Body of pancreas (tissue), 4 donors: Measurements from ENCODE around the gene RCCD1. TPM values are rescaled to one million over a fixed set of nuclear protein-coding genes. Genes with fewer than 3 reads are reported as not detected.

ENCODE experiments used
- ATAC-seq: fragments of 150-250 bp; one replicate; pipeline ENCODE4 v1.9.1; 2016
- DNase-seq, 4 donors: peaks; one replicate each; pipeline ENCODE4 v3.0.0-alpha.2; 2019
- H3K27ac ChIP-seq, 4 donors: fragments of 200-600 bp; sonication (generic); 1 replicate in 3 of 4; 2 replicates in 1 of 4; pipeline versions ENCODE4 v1.5.1 to v1.6.1; 2016 to 2019; ENCODE audit warnings: mild to moderate bottlenecking in 1 of 4, mixed read lengths in 1 of 4, moderate library complexity in 1 of 4
- H3K27me3 ChIP-seq, 2 donors: fragments of 200-600 bp; sonication (generic); one replicate each; pipeline ENCODE4 v1.6.0; 2016; ENCODE audit warnings: mild to moderate bottlenecking in 1 of 2
- H3K36me3 ChIP-seq, 2 donors: fragments of 200-600 bp; sonication (generic); replicated peaks in 1 of 2; 2 replicates each; pipeline ENCODE4 v1.5.1; 2016; ENCODE audit warnings: low read depth in 2 of 2; ENCODE audit not compliant: insufficient read depth in 1 of 2
- H3K4me1 ChIP-seq: fragments of 200-600 bp; sonication (generic); one replicate; pipeline ENCODE4 v1.6.0; 2016
- H3K4me3 ChIP-seq, 2 donors: fragments of 200-600 bp; sonication (generic); 1 replicate in 1 of 2; 2 replicates in 1 of 2; pipeline ENCODE4 v1.5.1; 2016 to 2019
- H3K9me3 ChIP-seq, 3 donors: fragments of 200-600 bp; sonication (generic); 1 replicate in 2 of 3; 2 replicates in 1 of 3; pipeline ENCODE4 v1.5.1; 2016
- CTCF ChIP-seq, 7 experiments: fragments of 450-650 bp in 4 of 7; fragments of 200-600 bp in 3 of 7; sonication (generic) in 3 of 7; IDR thresholded peaks; one replicate each; pipeline ENCODE4 v1.5.1; 2016 to 2019; ENCODE audit warnings: antibody characterized with exemption in 7 of 7
- POLR2A ChIP-seq, 3 donors: fragments of 450-650 bp; IDR thresholded peaks; one replicate each; pipeline ENCODE4 v1.6.1; 2016; ENCODE audit warnings: antibody characterized with exemption in 3 of 3, mild to moderate bottlenecking in 2 of 3
- WGBS, 2 donors: methylation state at CpG; one replicate each; pipeline ENCODE4 v1.1.5; 2017; 5-methylcytosine and 5-hydroxymethylcytosine counted together
- intact Hi-C: fragments of 100-400 bp; cut with DNase I; formaldehyde crosslinking; loops from one replicate; pipeline ENCODE4 v1.15.1; 2023
- total RNA-seq, 2 donors: library from RNA; depleted of rRNA; stranded (reverse); fragments of >200 nt; gene quantifications; one replicate each; pipeline ENCODE4 v1.1.0, GENCODE V29; 2016

Gene RCCD1
- total RNA-seq, 2 donors from 2014 or later: 13.7 to 21.4 TPM

GRCh38 chr15:90932660-90932991, 22.1 kb upstream of the RCCD1 start:
- intact Hi-C loops: no loop called here
- Histone ChIP-seq H3K27ac (peak overlapping the region in 3 of 4 donors; percentile 85 to 98 (median 97)), H3K4me3 (no peak overlapping the region), H3K36me3 (no peaks in the 10 kb centered on the region), H3K27me3 (no peaks in the 10 kb centered on the region), H3K9me3 (no peaks in the 10 kb centered on the region), H3K4me1 (peaks cover 56% of the 10 kb centered on the region)
- ATAC-seq (no peak), DNase-seq (no peak)
- TF ChIP-seq CTCF (IDR thresholded peaks at IDR 0.05): no peak
- TF ChIP-seq POLR2A (IDR thresholded peaks at IDR 0.05): no peak
- WGBS, 2 donors: 16 to 44% methylated on average over 2 to 5 of the region's 5 CpGs

GRCh38 chr15:90933301-90933700, 21.4 kb upstream of the RCCD1 start:
- peaks cover 56% of the 10 kb centered on the region for H3K4me1 ChIP-seq
- TF ChIP-seq POLR2A (IDR thresholded peaks at IDR 0.05) (no peak), CTCF (IDR thresholded peaks at IDR 0.05) (no peak)
- 39 to 40% methylated on average over 1 of the region's 1 CpG for WGBS, 2 donors
- intact Hi-C loops: no loop called here
- H3K36me3 ChIP-seq: peaks cover 0 to 2% of the 10 kb centered on the region in 2 donors
- H3K4me3 ChIP-seq: no peak overlapping the region
- H3K27me3 ChIP-seq: no peaks in the 10 kb centered on the region
- no peaks in the 10 kb centered on the region for H3K9me3 ChIP-seq
- no peak overlapping the region for H3K27ac ChIP-seq
- DNase-seq (no peak), ATAC-seq (no peak)

GRCh38 chr15:90934256-90934948, 20.3 kb upstream of the RCCD1 start:
- H3K4me1 ChIP-seq: peaks cover 51% of the 10 kb centered on the region
- H3K27ac ChIP-seq: peak overlapping the region; percentile 63 to 85 (median 70)
- TF ChIP-seq POLR2A (IDR thresholded peaks at IDR 0.05) (no peak), CTCF (IDR thresholded peaks at IDR 0.05) (peak; percentile 84 to 93 (median 91))
- DNase-seq: peak; percentile 89 to 92 (median 90)
- no peaks in the 10 kb centered on the region for H3K27me3 ChIP-seq
- 0 to 1% methylated on average over 17 to 19 of the region's 19 CpGs for WGBS, 2 donors
- peak; percentile 50 for ATAC-seq
- peak overlapping the region in 1 of 2 donors; percentile 55 for H3K4me3 ChIP-seq
- H3K9me3 ChIP-seq: no peaks in the 10 kb centered on the region
- intact Hi-C loops: no loop called here
- peaks cover 3% of the 10 kb centered on the region in 2 donors for H3K36me3 ChIP-seq

- 1 to 2% methylated on average over 10 to 58 of the region's 65 CpGs for WGBS, 2 donors
- H3K4me1 ChIP-seq: peaks cover 51% of the 10 kb centered on the region
Measured at GRCh38 chr15:90934949-90935751, 19.5 kb upstream of the RCCD1 start, which contains the start of gene UNC45A. Gene UNC45A, plus strand, starts transcription at chr15:90935285. Its CDS starts 40 bp downstream, at chr15:90935325.

More at GRCh38 chr15:90934949-90935751, 19.5 kb upstream of the RCCD1 start, which contains the start of gene UNC45A:
- DNase-seq (peak; percentile 95 to 97 (median 96)), ATAC-seq (peak; percentile 82)
- peak within 1 kb of the TSS; percentile 63 to 85 (median 70) for H3K27ac ChIP-seq
- peak within 1 kb of the TSS; percentile 55 to 62 for H3K4me3 ChIP-seq
- peaks cover 10% of the 10 kb centered on the region in 2 donors for H3K36me3 ChIP-seq
- H3K27me3 ChIP-seq: no peaks in the 10 kb centered on the region
- TF ChIP-seq POLR2A (IDR thresholded peaks at IDR 0.05) (peak; percentile 87 to 92 (median 90)), CTCF (IDR thresholded peaks at IDR 0.05) (peak in 1 of 7 experiments; percentile 17)
- H3K9me3 ChIP-seq: no peaks in the 10 kb centered on the region
- intact Hi-C loops: no loop called here
